Calu3 (cell line): ENCODE data around the gene NTMT1. TPM values are rescaled to one million over a fixed set of nuclear protein-coding genes. Genes with fewer than 3 reads are reported as not detected.
A peak's percentile ranks its signal among the peaks of the same experiment; 100 is the strongest.

Experiments
- BruUV-seq: library from RNA; stranded (reverse); fragments of 400-500 nt; replicated peaks from 2 replicates; lab custom pipeline; 2021; lab: Mats Ljungman, UMichigan
- CTCF ChIA-PET: fragments of 300-600 bp; sonication (Branson Sonifier 250); formaldehyde crosslinking; loops from one replicate; lab custom pipeline; 2022; ENCODE audit warnings: antibody characterized with exemption; lab: Charles Lee
- DNase-seq: peaks from one replicate; pipeline ENCODE4 v3.0.0; 2022
- H3K27ac Mint-ChIP-seq: one replicate; pipeline ENCODE4 v1.8.0; 2022; ENCODE audit warnings: mixed read lengths; ENCODE audit not compliant: unreplicated experiment
- H3K27me3 Mint-ChIP-seq: one replicate; pipeline ENCODE4 v1.8.0; 2022; ENCODE audit warnings: mixed read lengths; ENCODE audit not compliant: unreplicated experiment
- H3K36me3 Mint-ChIP-seq: one replicate; pipeline ENCODE4 v1.8.0; 2022; ENCODE audit warnings: mild to moderate bottlenecking, moderate library complexity, mixed read lengths; ENCODE audit not compliant: insufficient read depth, unreplicated experiment
- H3K4me1 Mint-ChIP-seq: one replicate; pipeline ENCODE4 v1.8.0; 2022; ENCODE audit warnings: mild to moderate bottlenecking, low read depth, mixed read lengths; ENCODE audit not compliant: unreplicated experiment
- H3K4me3 Mint-ChIP-seq: one replicate; pipeline ENCODE4 v1.8.0; 2022; ENCODE audit warnings: mild to moderate bottlenecking, low read depth, moderate library complexity, mixed read lengths; ENCODE audit not compliant: unreplicated experiment
- H3K9me3 Mint-ChIP-seq: one replicate; pipeline ENCODE4 v1.8.0; 2022; ENCODE audit warnings: low read depth, mixed read lengths; ENCODE audit not compliant: unreplicated experiment
- CTCF ChIP-seq: fragments of 200-600 bp; IDR thresholded peaks from one replicate; pipeline ENCODE4 v1.8.0; 2022; ENCODE audit warnings: antibody characterized with exemption; ENCODE audit not compliant: unreplicated experiment
- intact Hi-C: fragments of 100-400 bp; cut with micrococcal nuclease; formaldehyde crosslinking; loops from one replicate; pipeline ENCODE4 v1.10.0; 2022; ENCODE audit not compliant: unreplicated experiment
- total RNA-seq: library from RNA; stranded (reverse); gene quantifications from 2 replicates; pipeline ENCODE4 v1.2.3, GENCODE V29; 2022

Gene NTMT1
- total RNA-seq, 1 experiment from 2014 or later: 36.1 TPM

GRCh38 chr9:129595311-129595741 is 30.6 kb upstream of the NTMT1 start:
- BruUV-seq: no TSS peak
- intact Hi-C loops: no loop called here
- Mint-ChIP-seq H3K4me3 (peak overlapping the region; percentile 19), H3K27ac (peak overlapping the region; percentile 76), H3K4me1 (peaks cover 49% of the 10 kb centered on the region), H3K9me3 (no peaks in the 10 kb centered on the region), H3K36me3 (peaks cover 33% of the 10 kb centered on the region), H3K27me3 (no peaks in the 10 kb centered on the region)
- CTCF ChIA-PET: interaction anchor here (0.5 to 1.3 kb wide), 4 partner anchors 13 to 450 kb away, joined by 3 to 4 read pairs (median 4); no protein-coding TSS in a partner anchor
- no peak for DNase-seq
- no peak for TF ChIP-seq CTCF

GRCh38 chr9:129595903-129596540 is 29.9 kb upstream of the NTMT1 start:
- intact Hi-C loops: no loop called here
- H3K4me3 Mint-ChIP-seq: peak overlapping the region; percentile 67
- peak overlapping the region; percentile 76 for H3K27ac Mint-ChIP-seq
- H3K4me1 Mint-ChIP-seq: peaks cover 49% of the 10 kb centered on the region
- TF ChIP-seq CTCF: no peak
- H3K9me3 Mint-ChIP-seq: no peaks in the 10 kb centered on the region
- H3K27me3 Mint-ChIP-seq: no peaks in the 10 kb centered on the region
- no peak for DNase-seq
- BruUV-seq: TSS peak; percentile 55
- CTCF ChIA-PET: interaction anchor here (0.7 to 1.3 kb wide), 2 partner anchors 13 to 392 kb away, joined by 3 to 4 read pairs; no protein-coding TSS in a partner anchor
- H3K36me3 Mint-ChIP-seq: peaks cover 33% of the 10 kb centered on the region

GRCh38 chr9:129596541-129597331 is 29.2 kb upstream of the NTMT1 start:
- Mint-ChIP-seq H3K4me3 (peak overlapping the region; percentile 67), H3K4me1 (peaks cover 49% of the 10 kb centered on the region), H3K36me3 (peaks cover 33% of the 10 kb centered on the region), H3K9me3 (no peaks in the 10 kb centered on the region), H3K27ac (peak overlapping the region; percentile 76), H3K27me3 (no peaks in the 10 kb centered on the region)
- intact Hi-C loops: no loop called here
- BruUV-seq: no TSS peak
- DNase-seq: peak; percentile 55
- CTCF ChIA-PET: interaction anchor here (0.7 to 1.3 kb wide), 2 partner anchors 12 to 422 kb away, joined by 3 read pairs; no protein-coding TSS in a partner anchor
- no peak for TF ChIP-seq CTCF

- Mint-ChIP-seq H3K36me3 (peaks cover 33% of the 10 kb centered on the region), H3K27ac (peak overlapping the region; percentile 90), H3K4me3 (peak overlapping the region; percentile 67), H3K4me1 (peaks cover 49% of the 10 kb centered on the region), H3K27me3 (no peaks in the 10 kb centered on the region), H3K9me3 (no peaks in the 10 kb centered on the region)
- no TSS peak for BruUV-seq
- DNase-seq: peak; percentile 79
- intact Hi-C loops: no loop called here
- CTCF ChIA-PET: interaction anchor here (0.7 to 1.7 kb wide), 2 partner anchors 10 to 423 kb away, joined by 3 to 7 read pairs; no protein-coding TSS in a partner anchor
- TF ChIP-seq CTCF: no peak
Observed at GRCh38 chr9:129597355-129598088, 28.4 kb upstream of the NTMT1 start.
